Liver (tissue), 9 donors: Measurements from ENCODE around the gene CAMSAP2. TPM values are rescaled to one million over a fixed set of nuclear protein-coding genes. Genes with fewer than 3 reads are reported as not detected.
A peak's percentile ranks its signal among the peaks of the same experiment; 100 is the strongest.

Experiments
- DNase-seq: peaks from one replicate; pipeline ENCODE4 v3.0.0-alpha.2; 2017; ENCODE audit warnings: low spot score
- H3K27ac ChIP-seq, 2 donors: one replicate each; pipeline ENCODE4 v1.7.0; 2013; ENCODE audit warnings: inconsistent platforms in 2 of 2, low read length in 2 of 2, control low read depth in 1 of 2, low read depth in 1 of 2, mild to moderate bottlenecking in 1 of 2
- H3K27me3 ChIP-seq, 4 donors: one replicate each; pipeline versions ENCODE4 v1.6.1 to v1.7.0; 2013; ENCODE audit warnings: low read length in 3 of 4, inconsistent platforms in 1 of 4, mild to moderate bottlenecking in 1 of 4, moderate library complexity in 1 of 4; ENCODE audit not compliant: control insufficient read depth in 4 of 4, insufficient read depth in 4 of 4
- H3K36me3 ChIP-seq, 4 donors: one replicate each; pipeline versions ENCODE4 v1.6.1 to v1.7.0; 2013; ENCODE audit warnings: low read length in 3 of 4, mild to moderate bottlenecking in 3 of 4, low read depth in 1 of 4, moderate library complexity in 1 of 4; ENCODE audit not compliant: control insufficient read depth in 4 of 4, insufficient read depth in 3 of 4
- H3K4me1 ChIP-seq, 4 donors: one replicate each; pipeline versions ENCODE4 v1.6.1 to v1.7.0; 2013; ENCODE audit warnings: low read length in 3 of 4, mild to moderate bottlenecking in 3 of 4, moderate library complexity in 1 of 4; ENCODE audit not compliant: control insufficient read depth in 4 of 4, insufficient read depth in 4 of 4
- H3K4me3 ChIP-seq, 3 donors: one replicate each; pipeline versions ENCODE4 v1.6.1 to v1.7.0; 2013; ENCODE audit warnings: low read length in 3 of 3, control low read depth in 1 of 3, low read depth in 1 of 3, mild to moderate bottlenecking in 1 of 3
- H3K9ac ChIP-seq, 2 donors: one replicate each; pipeline ENCODE4 v1.7.0; 2013; ENCODE audit warnings: low read length in 2 of 2, mild to moderate bottlenecking in 2 of 2, moderate library complexity in 2 of 2, control low read depth in 1 of 2, low read depth in 1 of 2
- H3K9me3 ChIP-seq, 4 donors: one replicate each; pipeline versions ENCODE4 v1.6.1 to v1.7.0; 2013; ENCODE audit warnings: low read length in 3 of 4; ENCODE audit not compliant: control insufficient read depth in 4 of 4
- CTCF ChIP-seq: fragments of 150-350 bp; IDR thresholded peaks from 2 replicates; pipeline ENCODE4 v1.5.1; 2017; ENCODE audit warnings: improper control_type of control experiment, low read depth, low read length; ENCODE audit not compliant: missing input control
- EGR1 ChIP-seq, 2 donors: IDR thresholded peaks; 2 replicates each; pipeline ENCODE4 v1.6.1; 2016 to 2018; ENCODE audit warnings: antibody characterized with exemption in 2 of 2, low read depth in 2 of 2
- FOXA1 ChIP-seq: IDR thresholded peaks from 2 replicates; pipeline ENCODE4 v1.6.1; 2016; ENCODE audit warnings: antibody characterized with exemption
- FOXA2 ChIP-seq: IDR thresholded peaks from 2 replicates; pipeline ENCODE4 v1.6.1; 2016; ENCODE audit warnings: antibody characterized with exemption
- GABPA ChIP-seq, 2 donors: IDR thresholded peaks in 1 of 2; conservative IDR thresholded peaks in 1 of 2; 2 replicates each; pipeline ENCODE4 v1.6.1; 2016; ENCODE audit warnings: antibody characterized with exemption in 2 of 2, mild to moderate bottlenecking in 1 of 2, moderate library complexity in 1 of 2
- HNF4A ChIP-seq, 2 donors: conservative IDR thresholded peaks; 2 replicates each; pipeline ENCODE4 v1.6.1; 2016; ENCODE audit warnings: antibody characterized with exemption in 2 of 2, mild to moderate bottlenecking in 2 of 2
- HNF4G ChIP-seq: IDR thresholded peaks from 2 replicates; pipeline ENCODE4 v1.6.1; 2016; ENCODE audit warnings: antibody characterized with exemption
- JUND ChIP-seq, 2 donors: IDR thresholded peaks; 2 replicates each; pipeline ENCODE4 v1.6.1; 2016; ENCODE audit warnings: antibody characterized with exemption in 2 of 2
- NR2F2 ChIP-seq: IDR thresholded peaks from 2 replicates; pipeline ENCODE4 v1.6.1; 2016; ENCODE audit warnings: antibody characterized with exemption
- RAD21 ChIP-seq, 2 donors: IDR thresholded peaks; 2 replicates each; pipeline ENCODE4 v1.6.1; 2016; ENCODE audit warnings: antibody characterized with exemption in 2 of 2, mild to moderate bottlenecking in 2 of 2
- REST ChIP-seq: IDR thresholded peaks from 2 replicates; pipeline ENCODE4 v1.6.1; 2016; ENCODE audit warnings: antibody characterized with exemption, mild to moderate bottlenecking
- RXRA ChIP-seq, 2 donors: IDR thresholded peaks; 2 replicates each; pipeline ENCODE4 v1.6.1; 2017 to 2018; ENCODE audit warnings: antibody characterized with exemption in 2 of 2, mild to moderate bottlenecking in 1 of 2
- SP1 ChIP-seq: IDR thresholded peaks from 2 replicates; pipeline ENCODE4 v1.6.1; 2018; ENCODE audit warnings: antibody characterized with exemption, mild to moderate bottlenecking
- TAF1 ChIP-seq: conservative IDR thresholded peaks from 2 replicates; pipeline ENCODE4 v1.6.1; 2016; ENCODE audit warnings: antibody characterized with exemption, mild to moderate bottlenecking
- YY1 ChIP-seq: IDR thresholded peaks from 2 replicates; pipeline ENCODE4 v1.6.1; 2016; ENCODE audit warnings: antibody characterized with exemption, mild to moderate bottlenecking
- ZBTB33 ChIP-seq: IDR thresholded peaks from 2 replicates; pipeline ENCODE4 v1.6.1; 2016; ENCODE audit warnings: antibody characterized with exemption
- WGBS: extraction: QIAGEN DNeasy Blood & Tissue Kit; methylation state at CpG from one replicate; pipeline ENCODE4 v1.1.7; 2013; 5-methylcytosine and 5-hydroxymethylcytosine counted together
- polyA plus RNA-seq, 2 donors: library from polyadenylated mRNA; stranded (reverse) in 1 of 2; unstranded in 1 of 2; fragments of 200-250 nt in 1 of 2; fragments of >200 nt in 1 of 2; fragmentation: Nextera tagmentation in 1 of 2; extraction: Ambion mirVana in 1 of 2; gene quantifications; one replicate each; pipeline versions ENCODE4 v1.2.1 to v1.2.3, GENCODE V29; 2013 to 2015
- total RNA-seq, 2 donors: library from RNA; depleted of rRNA; stranded (reverse); fragments of >200 nt; gene quantifications; one replicate each; pipeline ENCODE4 v1.2.3, GENCODE V29; 2014
- TF ChIP-seq, protein P1 (sequence below): IDR thresholded peaks from 2 replicates; pipeline ENCODE4 v1.6.1; 2016; ENCODE audit warnings: antibody characterized with exemption
- TF ChIP-seq, protein P2 (sequence below): IDR thresholded peaks from 2 replicates; pipeline ENCODE4 v1.6.1; 2016; ENCODE audit warnings: antibody characterized with exemption
- donor health status: healthy.
- donor health status: healthy.
- donor health status: healthy.
- donor health status: healthy.
- donor health status: healthy.

Gene CAMSAP2
- total and polyA plus RNA-seq, 4 donors = 1.9 to 8.6 (median 3.5) TPM

DNA sequence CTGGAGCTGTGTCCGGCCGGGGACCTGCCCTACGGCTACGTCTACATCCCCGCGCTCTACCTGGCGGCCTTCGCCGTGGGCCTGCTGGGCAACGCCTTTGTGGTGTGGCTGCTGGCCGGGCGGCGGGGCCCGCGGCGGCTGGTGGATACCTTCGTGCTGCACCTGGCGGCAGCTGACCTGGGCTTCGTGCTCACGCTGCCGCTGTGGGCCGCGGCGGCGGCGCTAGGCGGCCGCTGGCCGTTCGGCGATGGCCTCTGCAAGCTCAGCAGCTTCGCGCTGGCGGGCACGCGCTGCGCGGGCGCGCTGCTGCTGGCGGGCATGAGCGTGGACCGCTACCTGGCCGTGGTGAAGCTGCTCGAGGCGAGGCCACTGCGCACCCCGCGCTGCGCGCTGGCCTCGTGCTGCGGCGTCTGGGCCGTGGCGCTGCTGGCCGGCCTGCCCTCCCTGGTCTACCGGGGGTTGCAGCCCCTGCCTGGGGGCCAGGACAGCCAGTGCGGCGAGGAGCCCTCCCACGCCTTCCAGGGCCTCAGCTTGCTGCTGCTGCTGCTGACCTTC is 134.5 kb downstream of the CAMSAP2 start:
- no peak overlapping the region for H3K9ac ChIP-seq
- no peak for DNase-seq
- H3K4me1 ChIP-seq = peaks cover 0 to 10% (median 8%) of the 10 kb centered on the region in 4 donors
- peak overlapping the region in 1 of 3 donors; percentile 31 for H3K4me3 ChIP-seq
- H3K36me3 ChIP-seq = no peaks in the 10 kb centered on the region
- WGBS = 14% methylated on average over 61 of the region's 61 CpGs
- TF ChIP-seq EGR1 (IDR thresholded peaks at IDR 0.05; ENCODE audit: low read depth in 2 of 2) (no peak), CTCF (no peak), YY1 (no peak), JUND (IDR thresholded peaks at IDR 0.05) (no peak), TAF1 (no peak), NR2F2 (no peak), REST (no peak), FOXA1 (no peak), RXRA (IDR thresholded peaks at IDR 0.05) (no peak), HNF4G (no peak), FOXA2 (no peak), GABPA (IDR thresholded peaks at IDR 0.05 in 1 of 2, conservative IDR thresholded peaks at IDR 0.05 in 1 of 2) (no peak), RAD21 (IDR thresholded peaks at IDR 0.05) (no peak), SP1 (no peak), ZBTB33 (no peak), HNF4A (conservative IDR thresholded peaks at IDR 0.05) (no peak)
- TF ChIP-seq, protein P1, sequence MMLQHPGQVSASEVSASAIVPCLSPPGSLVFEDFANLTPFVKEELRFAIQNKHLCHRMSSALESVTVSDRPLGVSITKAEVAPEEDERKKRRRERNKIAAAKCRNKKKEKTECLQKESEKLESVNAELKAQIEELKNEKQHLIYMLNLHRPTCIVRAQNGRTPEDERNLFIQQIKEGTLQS = no peak
- TF ChIP-seq, protein P2, sequence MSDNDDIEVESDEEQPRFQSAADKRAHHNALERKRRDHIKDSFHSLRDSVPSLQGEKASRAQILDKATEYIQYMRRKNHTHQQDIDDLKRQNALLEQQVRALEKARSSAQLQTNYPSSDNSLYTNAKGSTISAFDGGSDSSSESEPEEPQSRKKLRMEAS = no peak
- peaks cover 0 to 2% (median under 1%) of the 10 kb centered on the region in 4 donors for H3K27me3 ChIP-seq
- H3K27ac ChIP-seq = no peak overlapping the region
- no peaks in the 10 kb centered on the region for H3K9me3 ChIP-seq
